ENCODE measurements around the gene LGSN. TPM values are rescaled to one million over a fixed set of nuclear protein-coding genes. Genes with fewer than 3 reads are reported as not detected.

Gene LGSN
- total RNA-seq, 1 donor from 2014 or later, result 0.38 TPM

Other genes starting within 250 kb of the LGSN start
- 0.52 TPM for gene FKBP1C, start 108.5 kb downstream of the LGSN start, total RNA-seq

Data from upper lobe of right lung (tissue), 1 donor.